HG02588 (cell line): ENCODE data around the gene ERI3.

Experiments used
- ATAC-seq: cut with Tn5 transposase; IDR thresholded peaks from one replicate; pipeline ENCODE4 v1.9.1; 2021; ENCODE audit warnings: mild to moderate bottlenecking, moderate library complexity; ENCODE audit not compliant: unreplicated experiment

ERI3 gene

DNA sequence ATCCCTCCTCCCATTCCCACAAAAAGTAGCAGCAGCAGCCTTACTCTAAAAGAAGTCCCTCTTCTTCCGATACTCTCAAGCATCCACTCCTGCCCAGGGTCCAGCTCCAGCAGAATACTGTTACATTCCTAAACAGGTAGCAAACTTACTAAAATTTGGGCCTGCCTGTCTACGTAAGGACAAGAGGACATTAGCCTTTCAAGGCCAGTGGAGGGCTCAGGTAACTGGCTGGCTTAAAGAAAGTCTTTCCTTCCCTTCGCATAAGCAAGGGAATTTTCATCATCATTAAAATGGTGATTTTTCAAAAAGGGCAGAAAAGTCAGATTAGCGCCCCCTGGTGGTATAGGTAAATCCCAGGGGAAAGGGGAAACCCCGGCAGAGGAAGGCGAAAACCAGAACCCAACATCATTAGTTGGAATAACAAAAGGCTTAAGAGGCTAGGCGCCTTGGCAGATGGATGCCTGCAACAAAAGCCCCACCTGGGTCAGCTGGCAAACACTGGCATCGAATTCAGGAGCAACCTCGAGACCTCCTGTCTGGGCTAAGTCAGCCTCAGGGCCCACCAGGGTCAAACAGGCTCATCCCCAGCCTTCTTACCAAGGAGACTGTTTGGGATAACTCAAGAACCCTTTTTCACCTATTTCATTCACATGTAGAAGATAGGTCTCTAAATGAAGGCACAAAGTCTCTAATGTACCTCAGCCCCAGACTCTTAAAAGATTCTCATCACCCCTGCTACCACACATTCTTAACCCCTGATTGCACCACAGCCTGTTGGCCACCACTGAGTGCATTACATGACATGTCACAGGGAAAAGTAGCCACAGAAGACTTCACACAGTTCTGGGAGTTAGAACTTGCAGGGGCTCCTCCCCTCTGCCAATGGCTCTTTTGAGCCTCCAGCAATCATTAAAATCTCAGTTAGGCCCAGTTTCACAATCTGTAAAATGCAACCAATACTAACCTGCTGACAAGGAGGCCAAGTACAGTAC, 36.7 kb downstream of the ERI3 start:
- ATAC-seq: no peak

DNA sequence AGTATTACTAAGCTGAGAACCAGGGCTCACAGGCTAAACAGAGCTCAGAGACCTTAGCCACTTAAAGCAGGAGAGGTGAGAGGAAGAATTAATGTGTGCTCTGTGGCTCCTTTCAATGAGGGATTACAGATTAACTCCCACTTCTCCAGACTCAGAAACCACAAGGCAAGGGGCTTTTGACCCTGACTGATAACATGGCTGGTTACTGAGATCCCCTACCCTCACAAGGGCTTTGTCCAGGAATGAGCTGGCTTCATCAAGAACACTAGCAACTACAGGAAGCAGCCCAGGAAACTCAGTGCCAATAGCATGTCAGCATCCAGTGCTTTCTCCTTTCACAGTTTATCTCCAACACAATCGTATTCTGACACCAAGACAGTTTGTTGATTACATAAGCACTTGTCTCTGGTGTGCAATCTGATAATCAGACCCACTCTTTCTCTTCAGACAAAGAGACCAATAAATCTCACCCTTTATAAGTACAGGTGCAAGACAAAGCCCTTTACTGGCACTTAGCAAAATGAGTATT, 38.8 kb downstream of the ERI3 start:
- ATAC-seq: no peak

DNA sequence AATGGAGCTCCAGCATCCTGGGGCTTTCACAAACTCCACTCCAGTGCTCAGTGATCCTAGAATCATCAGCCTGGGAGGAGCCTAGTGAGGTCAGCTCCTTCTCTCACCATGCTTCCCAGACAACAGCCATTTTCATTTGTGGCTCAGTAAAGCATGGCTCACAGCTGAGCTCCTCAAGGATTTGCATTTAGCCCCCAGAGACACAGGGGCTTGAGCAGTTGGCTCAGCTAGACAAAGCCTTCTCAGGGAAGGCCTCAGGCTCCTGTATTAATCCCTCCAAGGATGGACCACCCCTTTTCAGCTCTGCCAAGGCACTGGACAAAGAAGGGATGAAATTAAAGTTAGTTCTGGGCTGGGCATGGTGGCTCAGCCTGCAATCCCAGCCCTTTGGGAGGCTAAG, 39.5 kb downstream of the ERI3 start:
- ATAC-seq: no peak

DNA sequence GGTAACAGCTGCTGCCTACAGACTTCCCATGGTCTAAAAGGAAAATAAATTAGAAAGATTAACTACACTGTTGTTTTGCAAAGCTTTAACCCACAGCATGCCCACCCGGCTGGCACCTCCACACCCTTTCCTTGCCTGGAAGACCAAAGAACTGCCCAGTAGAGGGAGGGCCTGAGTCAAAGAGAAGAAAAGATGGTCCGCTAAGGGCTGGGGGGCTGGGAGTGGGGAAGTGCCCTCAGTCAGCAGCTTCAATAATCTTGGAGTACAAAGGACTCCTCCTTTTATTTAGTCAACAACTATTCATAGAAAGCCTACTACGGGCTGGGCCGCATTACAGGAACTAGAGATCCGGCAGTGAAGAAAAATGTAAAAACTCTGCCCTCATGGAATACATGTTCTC, 40.6 kb downstream of the ERI3 start:
- ATAC-seq: no peak

DNA sequence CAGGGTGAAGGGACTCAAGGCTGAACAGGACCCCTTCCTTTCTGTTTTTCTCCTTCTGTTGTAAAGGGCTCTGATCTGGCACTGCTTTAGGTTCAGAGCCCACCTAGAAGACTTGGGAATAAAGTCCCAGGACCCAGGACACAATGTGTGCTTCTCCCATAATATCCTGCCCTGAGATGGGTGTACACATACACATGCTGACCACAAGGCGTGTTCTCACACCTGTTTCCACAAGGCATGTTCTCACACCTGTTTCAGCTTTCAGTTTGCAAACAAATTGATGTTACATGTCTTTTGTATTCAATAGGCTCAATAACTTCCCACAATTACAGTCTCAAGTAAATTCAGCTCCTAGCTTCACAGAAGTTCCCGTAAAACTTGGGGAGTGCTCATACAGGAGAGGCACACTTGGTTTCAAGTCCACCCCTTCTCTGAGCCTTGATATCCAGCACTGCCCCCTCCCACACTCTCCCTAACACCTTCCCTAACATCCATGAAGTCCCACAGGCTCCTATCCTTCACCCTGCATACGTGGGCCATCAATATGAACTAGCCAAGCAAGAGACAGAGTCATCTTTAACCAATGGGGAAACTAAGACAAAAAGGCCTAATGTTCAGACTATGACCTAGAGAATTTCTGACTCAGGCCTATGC, 41.7 kb downstream of the ERI3 start:
- ATAC-seq: no peak

DNA sequence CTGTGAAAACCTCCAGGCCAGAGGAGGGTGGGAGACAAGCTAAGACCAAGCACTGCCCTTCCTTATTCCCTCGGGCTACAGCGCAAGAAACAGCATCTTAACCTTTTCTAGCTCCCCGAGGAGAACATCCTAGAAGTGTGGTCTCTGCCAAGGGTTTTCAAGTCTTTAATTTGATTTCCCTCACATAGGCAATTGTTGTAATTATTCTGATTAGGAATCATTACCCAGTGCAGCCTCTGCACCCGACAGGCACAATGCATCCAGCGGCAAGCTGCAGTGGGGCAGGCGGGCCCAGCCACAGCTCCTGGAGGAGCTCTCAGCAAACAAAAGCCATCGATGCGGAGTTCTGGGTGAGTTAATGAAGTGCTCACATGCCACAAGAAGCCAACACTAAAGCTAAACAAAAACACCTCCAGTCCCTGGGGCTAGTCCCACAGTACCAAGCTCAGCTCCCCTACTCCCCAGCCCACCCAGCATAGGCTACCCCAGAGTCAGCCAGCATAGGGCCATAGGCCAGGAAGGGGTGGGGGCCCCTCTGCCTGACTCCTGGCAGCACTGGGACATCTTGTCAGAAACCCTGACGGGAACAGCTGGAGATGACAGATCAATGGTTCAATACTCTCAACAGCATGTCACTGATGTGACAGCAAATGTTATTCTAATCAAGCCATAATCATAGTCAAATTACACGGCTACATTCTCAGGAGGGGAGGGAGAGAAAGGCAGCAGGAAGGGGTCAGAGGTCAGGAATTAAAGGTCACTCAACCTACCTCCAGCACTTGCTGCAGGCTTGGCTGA, 42.5 kb downstream of the ERI3 start:
- ATAC-seq: no peak

DNA sequence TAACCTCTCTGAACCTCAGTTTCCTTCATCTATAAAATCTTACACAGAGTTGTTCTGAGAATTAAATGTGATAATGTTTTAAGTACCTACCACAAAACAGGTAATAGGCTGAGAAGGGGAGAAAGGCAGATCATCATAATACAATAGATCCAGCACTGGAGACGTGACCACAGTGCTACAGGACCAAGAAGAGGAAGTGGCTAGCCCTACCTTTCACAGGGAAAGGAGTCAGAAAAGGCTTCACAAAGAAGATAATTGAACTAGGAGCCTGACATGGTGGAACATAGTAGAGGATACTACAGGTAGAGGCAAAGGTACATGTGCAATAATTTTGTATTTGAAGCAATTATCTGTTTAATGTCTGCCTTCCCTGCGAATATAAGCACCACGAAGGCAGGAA, 45.1 kb downstream of the ERI3 start:
- no peak for ATAC-seq

DNA sequence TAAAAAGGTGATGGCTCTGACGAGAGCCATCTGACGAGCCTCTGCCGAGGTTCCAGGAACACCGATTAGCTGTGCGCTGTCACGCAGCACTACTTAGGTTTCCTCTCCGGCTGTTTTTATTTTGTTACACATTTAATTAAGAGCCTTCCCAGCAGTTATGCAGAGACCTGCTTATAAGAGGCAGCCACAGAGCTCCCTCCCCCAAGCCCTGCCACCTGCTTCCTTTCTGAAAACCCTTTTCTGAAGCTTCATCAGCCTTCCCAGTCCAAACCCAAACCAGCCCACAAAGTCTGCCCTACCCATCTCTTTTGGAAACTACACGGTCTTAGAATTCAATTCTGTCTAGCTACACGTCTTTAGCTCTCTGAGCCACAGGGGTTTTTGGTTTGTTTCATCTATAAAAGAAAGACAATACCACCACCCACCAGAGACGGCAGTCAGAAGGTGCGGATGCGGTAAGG, 49.1 kb downstream of the ERI3 start:
- ATAC-seq: no peak

DNA sequence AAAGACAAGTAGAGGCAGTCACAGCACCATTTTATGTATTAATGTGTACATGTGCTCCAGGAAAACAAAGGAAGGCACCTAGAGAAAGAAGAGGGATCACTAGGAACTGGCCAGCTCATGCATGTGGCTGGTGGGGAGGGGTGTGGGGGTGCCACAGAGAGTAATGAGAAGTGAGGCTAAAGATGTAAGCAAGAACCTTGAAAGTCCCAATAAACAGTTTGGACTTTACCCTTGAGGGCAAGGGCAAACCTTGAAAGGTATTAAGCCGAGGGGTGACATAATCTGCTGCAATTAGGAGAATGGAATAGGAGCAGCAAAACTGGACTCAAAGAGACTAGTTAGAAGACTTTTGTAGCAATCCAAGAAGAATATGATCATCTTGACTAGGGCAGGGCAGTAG, 51.5 kb downstream of the ERI3 start:
- ATAC-seq: no peak

DNA sequence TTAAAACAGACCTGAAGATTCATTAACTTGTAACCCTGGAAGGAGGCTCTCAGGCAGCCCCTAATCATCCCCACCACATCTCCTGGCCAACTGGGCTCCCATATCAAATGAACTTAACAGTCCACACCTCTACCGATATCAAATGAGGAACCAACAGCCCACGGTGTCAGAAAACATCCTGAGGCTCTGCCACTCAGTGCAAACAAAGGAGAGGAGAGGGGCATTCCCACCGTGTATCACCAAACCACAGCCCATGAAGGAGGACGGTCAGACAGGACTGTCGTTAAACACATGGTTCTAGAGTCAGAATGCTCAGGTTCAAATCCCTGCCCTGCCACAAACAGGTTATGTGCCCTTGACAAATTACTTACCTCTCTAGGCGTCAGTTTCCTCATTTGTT, 52.5 kb downstream of the ERI3 start:
- no peak for ATAC-seq

DNA sequence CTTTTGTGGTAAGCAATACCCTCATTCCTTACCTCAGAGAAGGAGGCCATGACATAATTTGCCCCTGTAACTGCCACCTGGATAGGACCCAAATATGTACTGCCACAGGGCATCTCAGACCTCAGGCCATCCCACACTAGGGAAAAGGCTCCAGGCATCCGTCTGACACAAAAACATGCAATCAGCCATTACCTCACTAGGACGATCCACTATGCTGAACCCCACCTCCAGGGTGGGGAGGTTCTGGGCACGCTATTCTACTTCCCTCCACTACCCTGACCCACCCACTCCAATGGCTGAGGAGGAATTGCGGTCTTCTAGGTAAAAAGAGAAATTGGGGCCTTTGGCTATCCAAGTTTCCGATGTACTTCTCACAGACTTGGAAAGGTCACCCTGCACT, 53.6 kb downstream of the ERI3 start:
- ATAC-seq: no peak

DNA sequence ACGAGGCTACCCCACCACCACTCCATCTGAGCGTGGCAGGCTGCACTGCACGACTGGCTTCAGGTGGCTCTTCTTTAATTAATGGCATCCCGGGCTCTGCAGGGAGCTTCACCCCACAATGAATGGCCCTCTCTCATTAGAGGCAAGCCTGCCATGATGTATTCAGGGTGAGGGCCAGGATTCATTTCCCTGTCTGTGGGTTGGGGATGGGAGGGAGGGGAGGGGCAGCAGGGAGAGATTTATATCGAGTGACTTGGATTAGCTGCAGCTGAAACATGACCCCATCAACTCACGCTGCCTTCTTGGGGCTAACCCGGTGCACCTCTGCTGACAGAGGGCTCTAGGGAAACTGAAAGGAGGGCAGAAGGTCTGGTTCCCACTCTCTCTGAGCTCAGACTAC, 54.2 kb downstream of the ERI3 start:
- no peak for ATAC-seq

DNA sequence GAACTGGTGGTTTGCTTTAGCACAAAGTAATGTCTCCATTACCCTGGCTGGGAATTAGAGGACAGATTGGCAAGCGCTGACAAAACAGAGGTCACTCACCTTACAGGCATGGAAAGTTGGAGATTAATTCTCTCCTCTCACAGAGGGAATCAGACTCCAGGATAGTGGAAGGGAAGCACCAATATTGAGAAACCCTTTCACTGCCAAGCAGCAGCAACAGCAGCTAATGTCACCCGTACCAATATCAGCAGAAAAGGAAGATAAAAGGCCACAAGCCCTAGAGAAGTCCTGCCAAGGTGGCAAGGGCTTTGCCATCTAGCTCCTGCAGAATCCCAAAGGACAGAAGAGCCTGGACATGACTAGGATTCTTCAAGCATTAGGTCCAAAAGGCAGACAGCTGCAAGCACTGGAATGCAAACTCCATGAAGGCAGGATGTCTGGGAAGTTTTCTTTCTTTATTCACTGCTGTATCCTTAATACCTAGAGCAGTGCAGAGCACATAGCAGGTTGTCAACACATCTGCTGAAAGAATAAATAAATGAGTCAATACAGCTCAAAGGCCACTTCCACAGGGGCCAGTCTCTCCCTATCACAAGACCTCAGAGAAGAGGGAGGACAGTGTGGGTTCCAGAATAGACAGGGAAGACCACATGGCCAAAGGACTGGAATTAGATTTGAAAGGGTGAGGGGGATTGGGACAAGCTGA, 57.2 kb downstream of the ERI3 start:
- ATAC-seq: no peak

DNA sequence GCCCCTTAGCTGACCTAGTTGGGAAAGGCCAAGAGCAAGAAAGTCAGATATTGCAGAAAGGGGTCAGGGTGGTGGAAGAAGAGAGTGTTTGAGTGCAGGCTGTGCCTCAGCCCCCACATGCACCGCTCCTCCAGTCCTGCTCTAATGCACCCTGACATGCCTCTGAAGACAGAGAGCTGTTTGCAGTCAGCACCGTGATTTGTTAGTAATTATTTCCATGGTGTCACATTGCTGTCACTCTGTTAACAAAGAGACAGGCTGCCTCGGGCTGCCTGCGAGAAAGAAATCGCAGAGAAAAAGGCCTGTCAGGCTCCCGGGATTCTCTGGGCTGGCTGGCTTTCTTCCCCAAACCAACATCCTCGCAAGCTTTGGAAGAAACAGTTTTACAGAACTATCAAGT, 58.3 kb downstream of the ERI3 start:
- no peak for ATAC-seq

DNA sequence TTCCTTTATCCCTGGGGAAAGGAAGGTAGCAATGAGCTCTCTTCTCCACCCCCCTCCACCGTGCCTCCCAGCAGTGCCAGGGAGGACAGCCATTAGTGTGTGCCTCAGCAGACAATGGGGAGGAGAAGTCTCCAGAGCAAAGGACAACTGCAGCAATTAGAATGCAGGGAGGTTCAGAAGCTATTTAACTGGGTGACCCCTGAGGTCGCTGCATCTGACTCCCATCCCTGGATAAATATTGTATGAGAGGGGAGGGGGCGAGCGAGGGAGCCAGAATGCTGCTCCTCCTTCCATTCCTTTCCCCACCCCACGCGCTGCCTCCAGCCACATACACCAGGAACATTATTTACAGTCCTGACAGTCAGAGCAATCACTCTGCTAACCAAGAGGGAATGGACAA, 59.0 kb downstream of the ERI3 start:
- ATAC-seq: no peak

DNA sequence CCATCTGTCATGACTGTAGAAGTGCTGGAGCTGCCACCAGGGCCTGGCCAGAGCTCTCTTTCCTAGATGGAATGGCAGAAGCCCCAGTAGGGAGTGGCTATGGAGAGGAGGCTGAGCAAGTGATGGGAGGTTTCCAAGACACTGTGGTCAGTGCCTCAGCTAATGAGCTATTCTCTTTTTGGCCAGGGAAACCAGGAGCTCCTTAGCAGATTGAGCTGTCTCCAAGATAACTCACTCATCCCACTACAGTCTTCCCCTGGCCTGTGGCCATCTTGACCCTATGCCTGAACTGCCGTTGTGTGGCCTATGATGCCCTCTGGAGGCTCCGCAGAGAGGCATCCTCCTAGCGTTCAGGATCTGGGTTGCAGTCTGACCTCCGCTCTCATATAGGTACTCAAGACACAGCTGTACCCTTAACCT, 60.5 kb downstream of the ERI3 start:
- ATAC-seq: no peak

DNA sequence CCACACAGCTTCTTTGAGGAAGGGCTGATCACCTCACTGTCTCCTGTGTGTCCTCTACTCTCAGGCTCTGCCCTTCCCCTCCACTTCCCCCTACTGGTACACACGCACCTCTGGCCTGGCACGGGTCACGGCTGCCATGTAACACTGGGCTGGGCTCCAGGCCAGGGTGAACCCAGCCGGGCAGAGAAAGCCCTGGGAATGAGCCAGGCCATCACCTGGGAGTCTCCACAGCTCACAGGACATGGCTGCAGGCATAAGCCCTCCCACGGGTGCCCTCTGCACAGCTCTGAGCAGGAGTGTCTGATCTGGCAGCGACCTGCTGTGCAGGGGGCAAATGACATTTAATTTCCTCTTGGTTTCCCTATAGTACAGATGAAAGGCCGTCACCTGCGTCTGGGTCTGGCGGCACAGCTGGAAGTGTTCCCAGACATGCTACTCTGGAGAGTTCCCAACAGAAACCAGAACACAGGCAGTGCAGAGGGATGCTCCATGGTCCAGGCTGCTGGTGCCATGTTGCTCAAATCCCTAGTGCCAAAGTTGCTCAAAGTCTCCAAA, 61.2 kb downstream of the ERI3 start:
- ATAC-seq: no peak

DNA sequence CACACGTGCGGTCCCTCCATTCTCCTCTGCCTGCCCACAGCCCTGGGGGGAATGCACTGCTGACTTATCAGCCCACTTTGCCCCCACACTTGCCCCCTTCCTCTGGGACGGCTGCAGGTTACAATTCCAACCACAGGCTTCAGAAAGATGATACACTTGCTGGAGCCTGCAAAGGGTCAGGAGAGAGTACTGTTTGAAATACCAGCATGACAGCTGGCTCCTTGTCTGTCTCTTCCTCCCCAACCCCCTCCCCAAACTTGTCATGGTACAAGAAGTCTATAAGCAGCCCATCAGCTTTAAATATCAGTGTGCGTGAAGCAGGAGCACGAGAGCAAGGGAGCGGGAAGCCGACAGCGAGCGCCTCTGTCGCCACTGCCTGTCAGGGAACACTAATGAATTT, 62.4 kb downstream of the ERI3 start:
- no peak for ATAC-seq

DNA sequence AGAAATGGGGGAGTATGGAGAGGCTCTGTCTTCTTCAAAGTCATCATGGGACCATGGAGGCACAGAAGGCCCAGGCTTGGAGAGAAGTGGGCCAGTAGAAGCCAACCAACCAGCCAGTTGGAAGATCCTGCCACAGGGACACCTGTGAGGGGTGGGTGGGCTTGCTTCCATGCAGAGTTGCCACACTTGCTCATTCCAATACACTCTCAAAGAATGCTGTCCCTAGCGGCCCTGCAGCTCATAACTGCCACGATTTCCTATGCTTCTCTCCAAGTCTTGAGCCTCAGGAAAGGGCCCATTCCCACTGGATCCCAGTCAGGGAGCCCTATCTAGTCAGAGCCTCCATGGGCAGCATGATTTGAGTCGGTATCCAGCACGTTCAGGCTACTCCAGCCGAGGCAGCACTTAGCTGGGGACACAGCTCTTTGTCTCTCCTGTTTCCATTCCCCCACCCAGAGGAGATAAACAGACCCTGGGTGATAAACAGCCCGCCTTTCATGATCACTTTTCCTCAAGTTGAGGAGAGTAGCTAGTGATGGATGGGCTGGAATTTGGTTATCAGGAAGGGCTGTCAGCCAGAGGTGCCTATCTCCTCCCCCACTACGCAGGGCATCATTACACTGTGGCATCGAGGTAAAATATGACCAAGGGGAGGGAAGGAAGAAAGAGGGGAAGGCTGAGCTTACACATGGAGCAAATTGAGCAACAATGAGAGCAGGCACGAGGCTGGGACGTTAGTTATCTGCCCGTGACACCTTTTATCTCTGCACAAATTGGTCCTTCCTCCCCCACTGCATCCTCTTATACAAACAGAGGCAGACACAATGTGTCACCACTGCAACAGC, 64.6 kb downstream of the ERI3 start:
- no peak for ATAC-seq
